ENCODE data around the gene KCTD8.

KCTD8 gene

GRCh38 chr4:44162538-44163270, 285.9 kb downstream of the KCTD8 start:
- DNase-seq (ENCODE audit: low read depth in 2 of 2), result no peak

DNA sequence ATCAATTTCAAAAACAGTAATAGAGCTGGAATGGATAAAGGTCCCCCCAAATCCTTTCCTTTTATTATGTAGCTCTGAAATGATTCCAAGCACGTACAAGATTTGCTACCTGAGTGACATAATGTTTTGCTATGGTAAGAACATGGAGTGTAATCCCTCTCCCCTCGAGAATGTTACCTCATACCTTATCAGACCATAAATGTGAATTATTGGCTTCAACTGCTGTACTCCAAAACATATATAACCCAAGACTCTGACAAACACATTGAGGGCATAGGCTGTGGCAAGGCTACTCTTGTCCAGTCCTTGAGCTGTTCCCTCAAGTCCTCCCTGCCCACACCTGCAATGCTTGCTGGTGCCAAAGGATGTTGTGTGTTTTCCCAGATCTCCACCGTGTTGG, 286.9 kb downstream of the KCTD8 start:
- DNase-seq (ENCODE audit: low read depth in 2 of 2), result no peak

DNA sequence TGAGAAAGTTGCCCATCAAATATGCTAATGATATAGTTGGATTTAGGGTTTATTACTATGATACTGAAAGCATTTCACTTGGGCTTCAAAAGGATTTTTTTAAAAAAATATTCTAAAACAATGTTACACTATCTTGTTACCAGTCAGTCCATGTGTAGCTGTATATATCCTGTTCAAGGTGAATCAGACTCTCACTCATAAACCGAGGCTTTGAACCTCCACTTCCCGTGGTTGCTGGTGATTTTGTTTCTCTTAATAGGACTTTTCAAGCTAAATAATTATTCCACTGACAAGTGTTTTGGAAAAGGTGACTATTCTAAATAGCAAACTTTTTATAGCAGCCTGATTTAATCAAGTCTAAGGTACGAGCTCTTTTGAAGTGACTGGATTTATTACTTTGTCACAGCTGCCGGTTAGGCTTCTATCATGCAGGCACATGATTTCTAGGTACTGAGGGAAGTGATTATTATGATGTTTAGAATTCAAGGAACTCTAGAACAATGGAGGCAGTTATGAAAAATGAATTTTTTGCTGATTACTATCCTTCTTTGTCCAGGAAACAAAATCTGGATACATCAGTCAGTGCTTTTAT, 287.7 kb downstream of the KCTD8 start:
- no peak for DNase-seq (ENCODE audit: low read depth in 2 of 2)

DNA sequence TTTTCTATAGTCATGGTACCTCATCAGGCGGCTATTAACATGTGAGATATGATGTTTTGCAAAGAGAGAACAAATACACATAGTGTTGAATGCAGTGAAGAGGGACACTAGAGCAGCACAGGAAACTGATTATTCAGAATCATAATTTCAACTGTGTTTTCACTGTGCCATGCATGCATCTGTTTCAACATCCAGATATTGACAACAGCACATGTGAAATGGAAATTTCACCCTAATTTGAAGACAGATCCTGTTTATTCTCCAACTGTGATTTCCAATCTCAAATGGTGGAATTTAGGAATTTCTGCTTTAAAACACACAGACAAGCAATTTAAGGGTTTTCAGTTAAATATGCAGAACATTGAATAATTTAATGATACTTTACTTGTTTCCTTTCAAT, 288.6 kb downstream of the KCTD8 start:
- no peak for DNase-seq (ENCODE audit: low read depth in 2 of 2)

GRCh38 chr4:44157611-44158277, 290.9 kb downstream of the KCTD8 start:
- no peak for DNase-seq (ENCODE audit: low read depth in 2 of 2)

- DNase-seq (ENCODE audit: low read depth in 2 of 2), result no peak
These were observed 298.5 kb downstream of the KCTD8 start for GRCh38 chr4:44150091-44150576.

- no peak for DNase-seq (ENCODE audit: low read depth in 2 of 2)
These were observed 299.3 kb downstream of the KCTD8 start for GRCh38 chr4:44149282-44149681.

GRCh38 chr4:44147571-44148075, 301.0 kb downstream of the KCTD8 start:
- no peak for DNase-seq (ENCODE audit: low read depth in 2 of 2)

GRCh38 chr4:44146516-44146915, 302.1 kb downstream of the KCTD8 start:
- DNase-seq (ENCODE audit: low read depth in 2 of 2), result no peak

- no peak for DNase-seq (ENCODE audit: low read depth in 2 of 2)
These were observed 302.7 kb downstream of the KCTD8 start for GRCh38 chr4:44145868-44146267.

GRCh38 chr4:44132526-44132925, 316.1 kb downstream of the KCTD8 start:
- DNase-seq (ENCODE audit: low read depth in 2 of 2), result no peak

All from stimulated activated CD8-positive, alpha-beta memory T cell treated with anti-CD3 and anti-CD28 coated beads, Interleukin-15, amount 100 ng/mL, for 4 hours (primary cell).